ENCODE measurements around the gene GGCX. TPM values are rescaled to one million over a fixed set of nuclear protein-coding genes. Genes with fewer than 3 reads are reported as not detected.

The GGCX gene
- total and polyA plus RNA-seq, 2 of the 13 experiments (the other 11 are each of a cell fraction or from before 2014, with no cell fraction given): 72.5 to 103 TPM

DNA sequence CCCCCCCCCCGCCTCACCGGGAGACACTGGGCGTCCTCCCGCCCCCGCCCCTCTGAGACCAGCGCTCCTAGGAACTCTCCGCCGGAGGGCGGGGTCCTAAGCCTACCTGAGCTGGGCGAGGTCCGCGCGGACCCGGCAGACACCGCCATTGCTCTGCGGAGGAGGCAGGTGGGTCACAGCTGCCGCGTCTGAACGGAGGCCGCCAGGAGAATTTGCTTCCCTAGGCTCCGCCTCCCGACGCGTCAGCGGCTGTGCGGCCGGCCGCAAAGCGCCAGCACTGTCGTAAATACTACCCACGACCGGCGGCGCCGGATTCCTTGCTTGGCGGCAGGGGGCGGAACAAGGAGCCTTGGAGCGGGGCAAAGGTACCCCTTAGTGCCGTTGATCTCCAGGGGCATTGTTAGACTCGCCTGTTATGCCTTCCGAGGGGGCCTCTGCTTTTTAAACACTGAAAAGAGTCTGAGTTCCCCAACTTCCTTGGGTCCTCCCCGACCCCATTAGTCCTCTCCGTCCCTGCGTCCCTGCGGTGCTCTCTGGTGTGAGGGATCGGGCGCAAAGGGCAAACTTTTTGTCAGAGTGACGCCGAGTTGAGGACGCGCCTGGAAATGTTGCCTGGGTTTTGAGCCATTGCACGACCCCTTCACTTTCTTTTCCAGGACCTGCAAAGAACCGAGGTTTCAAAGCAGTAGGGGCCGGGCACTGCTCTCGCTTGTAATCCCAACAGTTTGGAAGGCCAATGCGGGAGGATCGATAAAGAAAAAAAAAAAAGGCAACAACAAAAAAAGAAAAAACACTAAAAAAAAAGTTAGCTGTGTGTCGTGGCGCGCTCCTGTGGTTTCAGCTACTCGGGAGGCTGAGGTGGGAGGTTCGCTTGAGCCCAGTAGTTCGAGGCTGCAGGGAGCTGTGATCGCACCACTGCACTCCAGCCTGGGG is at the start of gene GGCX (continued):
- TF ChIP-seq MYC (CRISPR knock-in tag; IDR thresholded peaks at IDR 0.05; ENCODE audit: borderline replicate concordance): peak; percentile 84; the same call in 1 of the 2 replicates
- TF ChIP-seq HMG20B (CRISPR knock-in tag; conservative IDR thresholded peaks at IDR 0.05): no peak
- TF ChIP-seq, protein P1, sequence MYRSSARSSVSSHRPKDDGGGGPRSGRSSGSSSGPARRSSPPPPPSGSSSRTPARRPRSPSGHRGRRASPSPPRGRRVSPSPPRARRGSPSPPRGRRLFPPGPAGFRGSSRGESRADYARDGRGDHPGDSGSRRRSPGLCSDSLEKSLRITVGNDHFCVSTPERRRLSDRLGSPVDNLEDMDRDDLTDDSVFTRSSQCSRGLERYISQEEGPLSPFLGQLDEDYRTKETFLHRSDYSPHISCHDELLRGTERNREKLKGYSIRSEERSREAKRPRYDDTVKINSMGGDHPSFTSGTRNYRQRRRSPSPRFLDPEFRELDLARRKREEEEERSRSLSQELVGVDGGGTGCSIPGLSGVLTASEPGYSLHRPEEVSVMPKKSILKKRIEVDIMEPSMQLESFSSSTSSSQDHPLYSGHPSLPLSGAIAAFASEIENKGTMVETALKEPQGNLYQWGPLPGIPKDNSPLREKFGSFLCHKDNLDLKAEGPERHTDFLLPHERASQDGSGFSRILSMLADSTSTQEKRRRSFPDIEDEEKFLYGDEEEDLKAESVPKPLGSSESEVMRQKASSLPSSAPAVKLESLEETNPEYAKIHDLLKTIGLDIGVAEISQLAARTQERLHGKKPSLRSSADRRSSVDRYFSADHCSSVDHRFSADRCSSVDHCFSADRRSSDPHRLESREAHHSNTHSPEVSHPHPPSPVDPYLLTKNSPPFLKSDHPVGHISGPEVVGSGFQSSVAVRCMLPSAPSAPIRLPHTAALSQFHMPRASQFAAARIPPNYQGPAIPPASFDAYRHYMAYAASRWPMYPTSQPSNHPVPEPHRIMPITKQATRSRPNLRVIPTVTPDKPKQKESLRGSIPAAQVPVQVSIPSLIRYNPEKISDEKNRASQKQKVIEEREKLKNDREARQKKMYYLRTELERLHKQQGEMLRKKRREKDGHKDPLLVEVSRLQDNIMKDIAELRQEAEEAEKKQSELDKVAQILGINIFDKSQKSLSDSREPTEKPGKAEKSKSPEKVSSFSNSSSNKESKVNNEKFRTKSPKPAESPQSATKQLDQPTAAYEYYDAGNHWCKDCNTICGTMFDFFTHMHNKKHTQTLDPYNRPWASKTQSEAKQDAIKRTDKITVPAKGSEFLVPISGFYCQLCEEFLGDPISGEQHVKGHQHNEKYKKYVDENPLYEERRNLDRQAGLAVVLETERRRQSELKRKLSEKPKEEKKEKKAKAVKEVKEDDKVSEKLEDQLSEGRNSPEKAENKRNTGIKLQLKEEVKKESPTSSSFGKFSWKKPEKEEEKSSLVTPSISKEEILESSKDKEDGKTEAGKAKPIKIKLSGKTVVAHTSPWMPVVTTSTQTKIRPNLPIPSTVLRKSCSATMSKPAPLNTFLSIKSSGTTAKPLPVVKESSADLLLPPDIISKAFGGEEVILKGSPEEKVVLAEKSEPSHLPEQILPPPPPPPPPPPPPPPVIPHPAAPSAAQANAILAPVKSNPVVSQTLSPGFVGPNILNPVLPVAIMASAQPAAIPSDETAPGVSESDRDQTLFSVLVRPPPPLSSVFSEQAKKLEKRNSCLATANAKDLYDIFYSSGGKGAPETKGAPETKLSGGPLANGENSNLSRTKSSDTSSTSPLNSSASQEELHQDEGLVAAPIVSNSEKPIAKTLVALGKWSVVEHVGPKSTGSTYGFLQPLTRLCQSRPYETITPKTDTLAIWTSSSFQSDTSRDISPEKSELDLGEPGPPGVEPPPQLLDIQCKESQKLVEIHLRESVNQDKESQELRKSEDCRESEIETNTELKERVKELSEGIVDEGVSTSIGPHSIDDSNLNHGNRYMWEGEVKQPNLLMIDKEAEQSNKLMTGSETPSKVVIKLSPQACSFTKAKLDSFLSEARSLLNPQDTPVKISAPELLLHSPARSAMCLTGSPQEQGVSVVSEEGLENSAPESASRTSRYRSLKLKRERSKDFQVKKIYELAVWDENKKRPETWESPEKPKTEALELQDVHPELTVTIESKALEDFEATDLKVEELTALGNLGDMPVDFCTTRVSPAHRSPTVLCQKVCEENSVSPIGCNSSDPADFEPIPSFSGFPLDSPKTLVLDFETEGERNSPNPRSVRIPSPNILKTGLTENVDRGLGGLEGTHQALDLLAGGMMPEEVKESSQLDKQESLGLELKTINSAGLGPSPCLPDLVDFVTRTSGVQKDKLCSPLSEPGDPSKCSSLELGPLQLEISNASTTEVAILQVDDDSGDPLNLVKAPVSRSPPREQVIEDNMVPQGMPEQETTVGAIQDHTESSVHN (CRISPR knock-in tag; IDR thresholded peaks at IDR 0.05): no peak; the same call in 1 of the 2 replicates
- TF ChIP-seq POLR2AphosphoS2 (IDR thresholded peaks at IDR 0.05; ENCODE audit: low read depth, low read length): peak; percentile 48; the same call in 1 of the 2 replicates
- no peak for TF ChIP-seq ZNF484 (CRISPR knock-in tag; IDR thresholded peaks at IDR 0.05; ENCODE audit: borderline replicate concordance, low read depth)
- TF ChIP-seq MLLT10 (CRISPR knock-in tag; IDR thresholded peaks at IDR 0.05): no peak
- TF ChIP-seq CCDC6 (CRISPR knock-in tag; IDR thresholded peaks at IDR 0.05): peak; percentile 90
- peak; percentile 62 for TF ChIP-seq ARNT2 (CRISPR knock-in tag; IDR thresholded peaks at IDR 0.05; ENCODE audit: low read depth)
- peak; percentile 51 for TF ChIP-seq NCOA2 (CRISPR knock-in tag; IDR thresholded peaks at IDR 0.05)
- TF ChIP-seq CAMTA2 (CRISPR knock-in tag; IDR thresholded peaks at IDR 0.05; ENCODE audit: borderline replicate concordance): no peak; the same call in 1 of the 2 replicates
- peak; percentile 78 for TF ChIP-seq ZSCAN31 (CRISPR knock-in tag; IDR thresholded peaks at IDR 0.05; ENCODE audit: low read depth)
- 0 out of 2 replicates have a peak, but pooled peaks have one; percentile 20 for TF ChIP-seq ZNF281 (CRISPR knock-in tag; IDR thresholded peaks at IDR 0.05; ENCODE audit: borderline replicate concordance)

Data from HepG2 (cell line).